ENCODE data around the gene ATP6V0A4.
"Not testable (repeated sequence)": the region's sequence is repeated elsewhere in the genome, so short reads cannot be mapped to it uniquely, and the experiment has no call there.

ATP6V0A4 gene

DNA sequence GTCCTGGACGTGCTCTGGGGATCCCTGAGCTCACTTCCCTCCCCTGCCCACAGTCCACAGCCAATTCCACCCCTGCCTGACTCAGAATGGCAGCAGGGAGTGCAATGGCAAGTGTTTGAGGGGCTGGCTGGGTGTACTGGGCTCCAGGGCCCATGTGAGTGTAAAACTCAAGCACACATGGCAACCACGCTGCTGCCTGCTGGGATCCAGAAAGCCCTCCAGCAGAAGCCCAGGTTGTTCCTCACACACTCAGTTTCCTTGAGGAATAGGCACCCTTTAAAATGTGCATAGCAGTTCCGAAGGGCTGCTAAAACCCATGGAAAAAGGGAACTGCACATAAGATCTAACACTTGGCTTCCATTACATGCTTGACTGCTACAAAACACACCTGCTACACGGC lies 11.3 kb upstream of the ATP6V0A4 start:
- in situ Hi-C loops (cut with HindIII; ENCODE audit: low sequenced_read_pairs) = no loop called here

GRCh38 chr7:138804618-138805017 lies 6.6 kb upstream of the ATP6V0A4 start:
- in situ Hi-C loops (cut with HindIII; ENCODE audit: low sequenced_read_pairs) = no loop called here

DNA sequence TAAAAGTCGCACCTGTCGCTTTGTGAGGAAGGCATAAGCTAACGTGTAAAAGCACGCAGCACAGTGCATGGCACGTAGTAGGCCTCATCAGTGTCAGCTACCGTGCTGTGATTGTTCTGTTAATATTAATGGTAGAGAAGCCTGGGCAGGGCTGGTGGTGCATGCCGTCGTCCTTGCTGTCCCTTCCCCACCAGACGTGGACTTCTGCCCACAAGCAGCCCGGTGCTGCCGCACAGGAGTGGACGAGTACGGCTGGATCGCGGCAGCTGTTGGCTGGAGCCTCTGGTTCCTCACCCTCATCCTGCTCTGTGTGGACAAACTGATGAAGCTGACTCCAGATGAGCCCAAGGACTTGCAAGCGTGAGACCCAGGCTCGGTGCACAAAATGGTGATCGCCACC lies 4.7 kb upstream of the ATP6V0A4 start:
- in situ Hi-C loops (cut with HindIII; ENCODE audit: low sequenced_read_pairs) = no loop called here

DNA sequence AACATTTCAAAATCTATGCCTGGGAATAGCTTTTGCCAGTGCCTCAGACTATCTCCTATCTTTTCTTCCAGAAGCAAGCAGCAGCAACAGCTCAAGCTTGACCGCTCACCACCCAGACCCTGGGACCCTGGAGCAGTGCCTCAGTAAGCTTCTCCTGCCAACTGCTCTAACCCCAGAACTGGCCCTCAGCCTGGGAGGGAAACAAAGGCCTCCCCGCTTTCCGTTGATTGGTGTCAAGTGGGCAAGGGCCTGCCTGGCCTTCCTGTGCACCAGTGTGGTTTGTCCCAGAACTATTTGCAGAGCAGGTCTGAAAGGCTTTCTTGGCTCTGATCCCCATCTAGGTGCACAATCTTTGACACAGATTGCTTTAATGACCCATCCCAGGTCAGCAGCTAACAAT lies 3.3 kb upstream of the ATP6V0A4 start:
- in situ Hi-C loops (cut with HindIII; ENCODE audit: low sequenced_read_pairs) = no loop called here

DNA sequence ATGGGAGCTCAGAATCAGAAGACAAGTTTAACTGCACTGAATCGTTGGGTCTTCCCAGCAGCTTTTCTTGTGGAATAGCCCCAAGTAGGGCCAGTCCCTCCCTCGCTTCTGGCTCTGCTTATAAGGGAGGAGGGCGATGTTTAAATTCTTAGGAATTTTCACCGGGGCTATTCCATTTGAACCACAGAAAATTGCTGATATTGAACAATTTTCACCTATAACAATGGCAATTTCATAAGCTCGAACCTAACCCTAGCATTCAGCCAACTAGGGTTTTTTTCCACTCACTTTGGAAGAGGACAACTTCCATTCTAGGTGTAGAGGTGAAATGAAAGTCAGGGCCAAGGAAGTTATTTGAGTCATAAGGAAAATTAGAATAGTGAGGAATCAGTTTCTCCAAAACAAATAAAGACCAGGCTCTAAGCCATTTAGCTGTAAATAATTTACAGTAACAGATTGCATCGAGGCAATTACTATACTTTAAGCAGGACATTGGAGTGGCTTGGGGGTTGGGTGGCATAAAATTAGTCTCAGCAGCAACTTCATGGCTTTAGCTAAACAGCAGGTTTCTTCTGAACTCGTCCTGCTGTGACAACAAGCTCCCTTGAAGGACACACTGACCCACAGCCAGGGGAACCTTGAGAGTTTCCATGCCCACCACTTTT lies 1.5 kb upstream of the ATP6V0A4 start:
- in situ Hi-C loops (cut with HindIII; ENCODE audit: low sequenced_read_pairs) = no loop called here

DNA sequence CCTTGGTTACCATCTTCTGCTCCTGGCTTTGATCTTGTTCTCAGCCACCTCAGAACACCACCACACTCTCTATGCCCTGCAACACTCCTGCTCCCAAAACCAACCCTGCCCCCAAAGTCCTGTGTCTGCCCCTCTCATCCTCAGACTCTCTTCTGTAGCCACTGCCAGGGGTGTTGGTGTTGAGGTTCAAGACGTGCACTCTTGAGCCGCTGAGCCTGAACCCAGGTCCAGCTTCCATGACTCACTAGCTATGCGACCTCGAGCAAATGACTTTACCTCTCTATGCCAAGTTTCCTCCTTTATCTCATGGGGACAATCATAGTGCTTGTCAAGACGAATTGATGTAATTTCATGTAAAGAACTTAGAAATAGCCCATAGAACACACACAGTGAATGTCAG lies 840 bp upstream of the ATP6V0A4 start:
- in situ Hi-C loops (cut with HindIII; ENCODE audit: low sequenced_read_pairs) = no loop called here

DNA sequence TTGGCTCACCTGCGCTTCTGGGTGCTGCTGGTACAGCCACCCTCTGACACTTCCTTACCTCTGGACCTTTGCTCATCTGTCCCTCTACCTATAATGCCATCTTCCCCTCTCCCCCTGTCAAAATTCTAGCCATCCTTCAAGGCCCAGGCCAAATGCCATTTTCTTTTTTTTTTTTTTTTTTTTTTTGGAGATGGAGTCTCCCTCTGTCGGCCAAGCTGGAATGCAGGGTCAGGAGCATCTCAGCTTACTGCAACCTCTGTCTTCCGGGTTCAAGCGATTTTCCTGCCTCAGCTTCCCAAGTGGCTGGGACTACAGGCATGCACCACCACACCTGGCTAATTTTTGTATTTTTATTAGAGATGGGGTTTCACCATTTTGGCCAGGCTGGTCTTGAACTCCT lies 950 bp downstream of the ATP6V0A4 start:
- in situ Hi-C loops (cut with HindIII; ENCODE audit: low sequenced_read_pairs) = not testable (repeated sequence)

- in situ Hi-C loops (cut with HindIII; ENCODE audit: low sequenced_read_pairs) = no loop called here
Measured at GRCh38 chr7:138796038-138796615, 1.9 kb downstream of the ATP6V0A4 start.

GRCh38 chr7:138785587-138786437 lies 12.2 kb downstream of the ATP6V0A4 start:
- in situ Hi-C loops (cut with HindIII; ENCODE audit: low sequenced_read_pairs) = no loop called here

DNA sequence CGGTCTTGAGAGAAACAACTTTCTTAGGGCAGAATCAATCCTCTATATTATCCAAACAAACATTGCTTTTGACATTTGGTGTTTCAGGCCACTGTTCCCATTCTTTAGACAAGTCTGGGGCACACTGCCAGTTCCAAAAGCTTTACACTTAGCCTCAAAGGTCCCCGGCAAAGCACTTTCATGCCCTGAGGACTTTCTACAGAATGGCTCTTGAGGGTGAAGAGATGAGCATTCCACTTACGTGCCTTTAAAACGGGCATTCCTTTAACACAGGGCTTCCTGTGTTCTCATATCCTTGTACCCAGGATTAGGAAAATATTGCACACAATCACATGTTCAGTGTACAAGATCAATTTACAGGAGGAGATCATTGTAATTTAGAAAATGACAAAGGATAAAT lies 13.3 kb downstream of the ATP6V0A4 start:
- in situ Hi-C loops (cut with HindIII; ENCODE audit: low sequenced_read_pairs) = no loop called here

- in situ Hi-C loops (cut with HindIII; ENCODE audit: low sequenced_read_pairs) = no loop called here
Measured at GRCh38 chr7:138781004-138781403, 17.0 kb downstream of the ATP6V0A4 start.

DNA sequence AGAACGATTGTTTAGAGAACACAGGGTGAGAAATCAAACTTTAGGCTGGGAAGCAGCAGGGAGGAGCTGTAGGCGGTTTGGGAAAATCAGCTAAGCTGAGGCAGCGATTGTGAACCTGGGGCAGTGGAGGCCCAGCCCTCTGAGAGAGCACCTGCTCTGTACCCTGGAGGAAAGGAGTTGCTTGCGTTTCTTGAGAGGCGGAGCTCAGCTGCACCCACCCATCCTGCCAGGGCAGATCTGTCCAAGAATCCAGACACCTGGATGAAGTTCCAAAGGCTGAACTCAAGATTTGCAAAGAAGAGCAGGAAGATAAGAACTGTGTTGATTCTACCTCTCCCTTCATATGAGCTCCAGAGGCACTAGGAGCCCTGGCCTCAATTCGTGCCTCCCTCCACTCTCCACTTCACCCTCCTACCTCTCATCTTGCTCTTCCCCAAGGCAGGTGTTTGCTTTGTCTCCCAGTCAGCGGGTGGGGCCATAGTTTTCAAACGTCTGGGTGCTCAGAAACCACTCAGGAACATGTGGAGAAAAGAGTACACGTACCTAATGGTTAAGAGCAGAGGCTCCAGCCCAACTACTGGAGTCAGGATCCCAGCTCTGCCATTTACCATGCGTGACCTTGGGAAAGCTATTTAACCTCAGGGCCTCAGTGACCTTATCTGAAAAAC lies 21.7 kb downstream of the ATP6V0A4 start:
- in situ Hi-C loops (cut with HindIII; ENCODE audit: low sequenced_read_pairs) = no loop called here

- in situ Hi-C loops (cut with HindIII; ENCODE audit: low sequenced_read_pairs) = no loop called here
Measured at GRCh38 chr7:138773817-138774216, 24.2 kb downstream of the ATP6V0A4 start.

DNA sequence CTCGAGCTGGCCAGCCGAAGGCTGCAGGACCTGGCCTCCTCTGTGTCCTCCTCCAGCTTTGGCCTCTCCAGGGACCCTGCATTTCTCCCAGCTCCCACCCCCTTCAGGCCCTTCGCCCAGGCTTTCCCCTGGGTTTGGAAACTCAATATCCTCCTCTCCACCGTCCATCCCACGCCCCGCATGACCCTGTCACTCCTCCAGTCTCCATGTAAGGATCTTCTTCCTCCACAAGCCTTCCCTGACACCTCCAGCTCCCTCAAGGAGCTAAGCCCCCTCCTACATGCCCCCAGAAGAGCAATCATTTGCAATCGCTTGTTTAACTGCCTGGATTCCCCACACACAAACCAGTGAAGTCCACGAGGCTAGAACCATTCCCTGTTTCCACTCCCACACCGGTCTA lies 24.8 kb downstream of the ATP6V0A4 start:
- in situ Hi-C loops (cut with HindIII; ENCODE audit: low sequenced_read_pairs) = no loop called here

- in situ Hi-C loops (cut with HindIII; ENCODE audit: low sequenced_read_pairs) = no loop called here
Measured at GRCh38 chr7:138770904-138771303, 27.1 kb downstream of the ATP6V0A4 start.

DNA sequence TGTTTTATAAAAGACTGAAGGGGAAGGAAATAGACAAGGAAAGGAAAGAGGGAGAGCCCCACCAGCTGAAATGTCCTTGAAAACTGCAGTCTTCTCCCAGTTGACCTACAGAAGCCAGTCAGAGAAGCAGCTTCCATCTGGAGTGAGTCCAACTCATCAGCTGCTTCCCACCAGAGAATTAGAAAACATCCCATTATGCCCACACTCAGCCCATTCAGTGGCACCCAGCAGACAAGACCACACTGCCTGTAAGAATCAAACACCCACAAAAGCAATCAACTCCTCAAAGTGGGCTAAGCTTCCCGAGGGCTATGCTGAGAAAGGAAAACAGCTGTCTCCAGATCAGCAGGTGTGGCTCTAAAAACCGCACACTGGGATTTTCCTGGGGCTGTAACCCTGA lies 29.8 kb downstream of the ATP6V0A4 start:
- in situ Hi-C loops (cut with HindIII; ENCODE audit: low sequenced_read_pairs) = no loop called here

GRCh38 chr7:138756591-138757242 lies 41.3 kb downstream of the ATP6V0A4 start:
- in situ Hi-C loops (cut with HindIII; ENCODE audit: low sequenced_read_pairs) = no loop called here

DNA sequence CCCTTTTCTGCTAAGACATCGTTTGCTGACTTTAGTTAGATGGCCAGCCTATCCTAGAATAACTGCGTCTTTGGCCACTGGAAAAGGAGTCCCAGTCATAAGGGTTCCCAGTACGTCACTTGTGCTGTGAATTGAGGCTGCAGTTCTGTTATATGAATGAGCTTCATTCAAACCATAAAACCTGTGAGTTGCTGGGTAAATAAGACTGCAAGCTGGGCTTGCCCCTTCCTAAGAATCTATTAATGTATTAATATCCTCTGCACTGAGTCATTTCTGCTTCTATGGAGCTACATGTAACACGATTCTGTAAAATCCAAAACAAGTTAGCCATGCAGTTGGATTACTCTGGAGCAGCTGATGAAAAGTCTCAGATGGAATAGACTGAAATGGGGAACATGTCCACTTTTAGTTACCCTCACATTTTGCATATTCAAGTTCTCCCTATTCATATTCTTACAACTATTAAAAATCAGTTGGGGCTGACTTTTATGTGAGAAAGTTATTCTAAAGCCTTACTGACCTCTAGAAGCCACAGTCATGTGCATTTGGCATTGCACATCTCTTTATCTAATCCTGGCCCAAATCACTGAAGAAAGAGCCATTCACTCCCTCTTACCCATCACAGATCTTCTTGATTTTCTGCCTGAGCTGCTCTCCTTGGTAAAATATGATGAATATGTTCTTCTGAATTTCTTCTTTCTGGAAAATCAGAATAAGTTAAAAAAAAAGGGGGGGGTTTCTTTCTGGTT lies 42.0 kb downstream of the ATP6V0A4 start:
- in situ Hi-C loops (cut with HindIII; ENCODE audit: low sequenced_read_pairs) = no loop called here

GRCh38 chr7:138755331-138755747 lies 42.7 kb downstream of the ATP6V0A4 start:
- in situ Hi-C loops (cut with HindIII; ENCODE audit: low sequenced_read_pairs) = no loop called here

DNA sequence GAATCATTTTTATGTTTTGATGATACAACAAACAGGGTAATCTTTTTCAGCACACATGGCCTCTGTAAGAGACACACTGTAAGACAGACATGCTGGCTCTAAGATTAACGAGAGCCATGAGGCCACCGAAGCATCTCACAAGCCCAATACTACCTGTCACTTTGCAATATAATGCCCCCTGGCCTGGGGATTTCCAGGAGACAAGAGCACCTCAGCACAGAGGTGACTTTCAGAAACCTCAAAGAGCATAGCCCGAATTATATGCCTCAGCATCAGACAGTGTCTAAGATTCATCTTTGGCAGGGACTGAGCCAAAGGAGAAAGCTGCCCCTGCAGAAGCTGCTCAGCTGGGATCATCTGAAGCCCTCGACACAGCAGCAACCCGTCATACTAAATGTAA lies 44.4 kb downstream of the ATP6V0A4 start:
- in situ Hi-C loops (cut with HindIII; ENCODE audit: low sequenced_read_pairs) = no loop called here
